GM21360 (cell line): ENCODE results near the gene RBP3.
"Not testable (repeated sequence)": the region's sequence is repeated elsewhere in the genome, so short reads cannot be mapped to it uniquely, and the experiment has no call there.

Experiments
- ATAC-seq: cut with Tn5 transposase; IDR thresholded peaks from one replicate; pipeline ENCODE4 v1.9.1; 2021; ENCODE audit warnings: mild to moderate bottlenecking, moderate library complexity; ENCODE audit not compliant: unreplicated experiment

The RBP3 gene

GRCh38 chr10:47370015-47370767, 22.0 kb downstream of the RBP3 start:
- ATAC-seq, result no peak

DNA sequence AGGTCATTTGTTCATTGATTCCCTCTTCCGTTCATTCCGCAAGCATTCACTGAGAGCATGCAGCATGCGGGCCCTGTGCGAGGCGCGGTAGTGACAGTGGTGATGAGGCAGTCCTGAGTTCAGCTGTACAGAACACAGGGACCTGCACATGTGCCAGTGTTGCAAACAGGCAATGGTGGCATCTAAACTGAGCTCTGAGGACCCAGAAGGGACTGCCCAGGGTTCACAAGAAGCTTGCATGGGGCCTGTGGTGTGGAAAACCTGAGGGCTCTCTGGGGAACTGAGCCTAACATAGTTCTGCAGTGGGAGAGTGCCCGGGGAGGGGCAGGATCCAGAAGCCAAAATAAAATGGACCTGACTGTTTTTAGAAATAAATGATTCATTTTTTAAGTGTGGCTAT, 22.7 kb downstream of the RBP3 start:
- ATAC-seq, result no peak

GRCh38 chr10:47371629-47372485, 23.7 kb downstream of the RBP3 start:
- ATAC-seq, result no peak

- ATAC-seq, result no peak
Measured at GRCh38 chr10:47372726-47373125, 24.6 kb downstream of the RBP3 start.

DNA sequence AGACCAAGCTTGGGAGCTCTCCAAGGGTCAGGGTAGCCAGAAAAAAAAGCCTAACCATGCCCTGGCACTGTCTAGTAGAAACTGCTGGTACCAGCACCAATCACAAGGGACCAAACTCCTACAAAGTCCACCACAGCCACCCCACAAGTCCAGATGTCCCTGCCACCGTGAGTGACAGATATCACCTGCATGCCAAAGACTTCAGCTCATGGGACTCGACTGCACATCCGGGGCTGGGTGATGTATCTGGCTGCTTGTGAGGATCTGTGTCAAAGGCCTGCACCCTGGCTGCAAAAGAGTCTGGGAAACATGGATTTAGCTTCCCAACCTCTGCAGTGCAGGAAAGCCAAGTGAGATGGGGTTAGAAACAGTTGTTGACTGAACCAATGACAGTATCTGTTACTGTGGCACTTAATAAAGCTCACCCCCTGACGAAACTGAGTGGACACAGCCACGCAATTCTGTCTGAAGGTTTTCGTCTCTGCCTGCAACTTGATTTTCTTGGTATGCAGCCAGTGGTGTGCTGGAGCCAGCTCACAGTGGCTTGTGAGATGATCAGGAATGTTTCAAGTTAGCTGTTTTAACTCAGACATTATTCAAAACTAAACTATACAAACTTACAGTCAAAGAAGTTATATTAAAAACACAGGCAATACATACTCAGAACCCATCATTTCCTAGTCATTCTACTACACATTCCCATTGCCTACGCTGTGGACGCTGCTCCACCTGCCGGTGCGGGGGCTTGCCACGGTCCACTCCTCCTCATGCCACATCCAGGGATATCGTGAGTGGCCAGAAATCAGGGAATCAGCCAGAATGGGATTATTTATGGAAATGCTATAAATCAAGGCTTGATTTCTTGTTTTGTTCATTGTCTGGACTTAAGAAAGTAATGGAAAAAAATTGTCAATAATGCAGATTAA, 26.7 kb downstream of the RBP3 start:
- no peak for ATAC-seq

- ATAC-seq, result no peak
Measured at GRCh38 chr10:47376522-47377220, 28.5 kb downstream of the RBP3 start.

- no peak for ATAC-seq
Measured at GRCh38 chr10:47378183-47378510, 30.0 kb downstream of the RBP3 start.

DNA sequence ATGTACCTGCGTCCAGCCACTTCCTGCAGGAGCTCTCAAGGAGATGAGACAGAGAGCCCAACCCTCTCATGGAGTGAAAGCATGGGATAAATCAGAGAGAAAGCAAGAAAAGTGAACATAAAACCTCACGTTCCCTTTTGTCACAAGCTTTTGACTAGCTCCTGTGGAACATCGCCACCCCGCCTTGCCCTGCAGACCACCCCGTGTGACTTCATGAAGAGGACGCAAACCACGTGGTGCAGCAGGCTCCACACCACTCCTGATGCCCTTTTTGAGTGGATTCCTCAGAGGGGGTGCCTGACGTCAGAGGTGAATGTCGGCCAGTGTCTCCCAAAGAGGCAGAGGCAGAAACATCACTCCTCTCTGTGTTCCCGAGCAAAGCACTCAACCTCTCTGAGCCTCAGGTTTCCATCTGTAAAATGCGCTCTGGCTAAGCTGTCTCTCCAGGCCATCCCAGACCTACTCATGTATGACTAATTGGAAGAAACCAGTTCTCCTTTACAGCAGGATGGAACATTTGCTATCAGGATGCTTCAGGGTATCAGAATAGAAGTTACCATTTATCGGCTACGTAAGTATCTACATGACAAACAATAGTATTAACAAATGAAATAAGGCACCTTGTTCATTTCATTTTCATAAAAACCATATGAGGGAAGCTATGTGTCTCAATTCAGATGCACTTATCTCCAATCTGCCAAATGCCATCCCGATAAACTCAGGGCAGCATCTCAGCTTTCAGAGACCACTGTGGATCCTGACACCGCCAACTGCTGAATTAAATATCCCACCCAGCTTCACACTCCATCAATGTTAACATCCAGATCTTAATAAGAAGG, 30.7 kb downstream of the RBP3 start:
- no peak for ATAC-seq

- no peak for ATAC-seq
Measured at GRCh38 chr10:47379445-47379785, 31.3 kb downstream of the RBP3 start.

DNA sequence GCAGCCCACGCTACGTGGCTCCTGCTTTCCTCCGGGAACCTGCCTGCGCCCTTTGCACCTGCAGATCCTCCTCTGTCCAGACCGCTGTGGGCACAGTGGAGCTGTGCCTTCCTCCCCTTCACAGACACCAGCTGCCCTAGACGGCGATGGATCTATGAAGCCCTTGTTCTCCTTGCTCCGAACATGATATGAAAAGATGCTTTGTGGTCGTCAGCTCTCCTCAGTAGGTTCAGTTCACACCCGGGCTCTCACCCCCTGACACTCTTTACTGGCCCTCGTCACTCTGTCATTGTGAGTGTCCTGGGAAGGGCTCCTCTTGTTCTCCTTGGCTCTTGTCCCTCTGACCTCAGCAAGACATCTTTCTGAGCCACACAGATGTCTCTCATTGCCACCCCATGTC, 31.7 kb downstream of the RBP3 start:
- no peak for ATAC-seq

- ATAC-seq, result no peak
Measured at GRCh38 chr10:47380341-47381102, 32.4 kb downstream of the RBP3 start.

DNA sequence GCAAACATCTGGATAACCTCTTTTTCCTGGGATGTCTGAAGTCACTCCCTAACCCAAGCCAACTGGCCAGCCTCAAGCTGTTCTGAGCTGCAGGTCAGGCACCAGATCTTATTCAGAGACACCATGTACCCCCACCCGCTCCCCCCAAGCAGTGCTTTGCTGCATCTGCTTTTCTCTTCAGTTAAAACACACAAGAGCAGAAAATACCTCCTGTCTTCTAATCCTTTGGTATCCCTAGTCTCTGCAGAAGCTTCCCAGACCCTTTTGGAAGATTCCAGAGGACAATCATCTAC, 32.9 kb downstream of the RBP3 start:
- ATAC-seq, result no peak

- ATAC-seq, result no peak
Measured at GRCh38 chr10:47381427-47382379, 33.5 kb downstream of the RBP3 start.

DNA sequence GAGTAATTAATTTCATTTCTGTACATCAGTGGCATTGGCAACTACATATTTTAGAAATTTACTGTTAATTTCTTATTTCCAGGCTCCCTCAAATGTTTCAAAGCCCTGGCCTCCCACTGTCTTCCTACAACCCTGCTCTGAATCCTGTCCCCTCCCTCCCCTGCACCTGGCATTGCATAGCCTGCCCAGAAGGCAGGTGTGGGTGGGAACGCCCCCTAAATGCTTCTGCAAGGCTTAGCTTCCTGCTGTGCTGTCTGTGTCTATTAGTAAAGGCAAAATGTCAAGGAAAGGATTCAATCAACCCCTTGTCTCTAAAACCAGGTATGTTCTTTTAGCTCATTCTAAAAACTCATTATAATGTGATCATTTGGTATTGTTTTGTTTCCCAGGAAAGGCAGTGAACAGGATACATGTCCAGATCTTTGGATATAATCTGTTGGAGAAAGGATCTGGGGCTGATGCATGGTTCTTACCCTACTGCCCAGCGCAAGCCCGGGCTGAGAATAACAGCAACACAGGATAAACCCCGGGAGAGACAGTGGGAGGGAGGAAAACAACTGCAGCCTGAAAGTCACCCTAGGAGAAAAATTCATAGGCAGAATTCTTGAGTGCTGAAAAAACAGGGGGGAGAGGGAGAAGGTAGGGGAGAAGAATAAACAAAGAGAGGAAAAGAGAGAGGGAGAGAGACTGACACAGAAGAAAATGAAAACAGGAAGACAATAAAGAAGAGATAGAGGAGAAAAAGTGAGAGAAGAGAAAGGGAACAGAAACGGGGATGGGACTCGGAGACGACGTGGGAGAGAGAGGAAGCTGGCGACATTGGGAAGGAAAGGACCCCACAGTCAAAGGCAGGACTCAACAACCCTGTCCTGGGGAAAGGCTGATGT, 35.3 kb downstream of the RBP3 start:
- ATAC-seq, result no peak

GRCh38 chr10:47384148-47384921, 36.2 kb downstream of the RBP3 start, which contains the start of gene ZNF488:
Gene ZNF488 (minus strand): TSS chr10:47384293. CDS start chr10:47368829, 15,464 bp downstream.
- ATAC-seq, result peak; percentile 83

- not testable (repeated sequence) for ATAC-seq
Measured at GRCh38 chr10:47386104-47386503, 37.9 kb downstream of the RBP3 start.
